Measurements from ENCODE around the gene MTRF1. TPM values are rescaled to one million over a fixed set of nuclear protein-coding genes. Genes with fewer than 3 reads are reported as not detected.

Gene MTRF1
- total and polyA plus RNA-seq, 2 of the 8 experiments (the other 6 are each of a cell fraction or from before 2014, with no cell fraction given): 8.0 to 19.2 TPM

GRCh38 chr13:41274881-41275280 is 11.5 kb upstream of the MTRF1 start:
- H3K9me3 ChIP-seq (ENCODE audit: insufficient read depth in 2 of 2, low read depth in 1 of 2, low read length in 1 of 2): peaks cover 7 to 13% of the 10 kb centered on the region in 2 experiments; a peak in 3 of 4 replicates
- ChIA-PET POLR2A (ENCODE audit: partially characterized antibody) (no interaction called here), CTCF (ENCODE audit: partially characterized antibody) (no interaction called here)
- H3K79me1 ChIP-seq (ENCODE audit: low read depth, low read length): no peaks in the 10 kb centered on the region
- H3K36me3 ChIP-seq (ENCODE audit: control insufficient read depth in 2 of 4, insufficient read depth in 4 of 4, low read length in 3 of 4): no peaks in the 10 kb centered on the region
- H3K27me3 ChIP-seq (replicated peaks in 1 of 4; ENCODE audit: control insufficient read depth in 3 of 4, extremely low read depth in 1 of 4, insufficient read depth in 3 of 4, low read length in 3 of 4): no peaks in the 10 kb centered on the region
- WGBS, 2 experiments (ENCODE audit: extremely low coverage in 1 of 2, insufficient coverage in 1 of 2, insufficient read length in 1 of 2, insufficient replicate concordance in 2 of 2, low coverage in 1 of 2, low lambda C conversion rate in 2 of 2, missing lambda C conversion rate in 1 of 2): 93% methylated on average over 11 of the region's 11 CpGs; no CpG with 5 or more reads in 1 of the 2 experiments
- no peak overlapping the region for H3K23ac ChIP-seq (ENCODE audit: insufficient read length)
- H4K8ac ChIP-seq (ENCODE audit: extremely low read depth, insufficient read depth, low read length): no peak overlapping the region
- no peaks in the 10 kb centered on the region for H3K23me2 ChIP-seq (ENCODE audit: low read depth, low read length)
- no peak overlapping the region for H3K14ac ChIP-seq (ENCODE audit: insufficient read length)
- no peak overlapping the region for H2BK15ac ChIP-seq (ENCODE audit: low read length)
- no peak overlapping the region for H2BK20ac ChIP-seq (ENCODE audit: low read length)
- no peak overlapping the region for H2BK120ac ChIP-seq (replicated peaks; ENCODE audit: low read depth, low read length)
- H2AK5ac ChIP-seq (ENCODE audit: low read depth, low read length): no peak overlapping the region
- no peak overlapping the region for H3K4me2 ChIP-seq (ENCODE audit: insufficient read depth in 1 of 2, low read depth in 2 of 2, low read length in 2 of 2)
- H2BK12ac ChIP-seq (ENCODE audit: low read depth, low read length): no peak overlapping the region
- H3K27ac ChIP-seq (ENCODE audit: low read depth, low read length): no peak overlapping the region
- H3K4me1 ChIP-seq (replicated peaks in 1 of 4; ENCODE audit: control insufficient read depth in 3 of 4, insufficient read depth in 4 of 4, low read length in 3 of 4): peaks cover 0 to 2% (median 0%) of the 10 kb centered on the region in 4 experiments; a peak in 1 of 7 replicates
- H3K4me3 ChIP-seq (ENCODE audit: extremely low read depth in 1 of 4, insufficient read depth in 2 of 4, low read depth in 3 of 4, low read length in 4 of 4): no peak overlapping the region
- no peak overlapping the region for H3K4ac ChIP-seq (replicated peaks; ENCODE audit: insufficient read length, low read depth, low read length)
- no peak for FAIRE-seq
- no peaks in the 10 kb centered on the region for H4K20me1 ChIP-seq (replicated peaks in 1 of 2; ENCODE audit: control insufficient read depth in 1 of 2, insufficient read depth in 2 of 2, low read length in 2 of 2)
- TF ChIP-seq SP4 (IDR thresholded peaks at IDR 0.05; ENCODE audit: low read length): no peak
- no peak for TF ChIP-seq SRF (IDR thresholded peaks at IDR 0.05; ENCODE audit: low read depth, low read length)
- no peak for TF ChIP-seq EGR1 (IDR thresholded peaks at IDR 0.05; ENCODE audit: borderline replicate concordance, low read depth, low read length)
- TF ChIP-seq CBX5 (IDR thresholded peaks at IDR 0.05; ENCODE audit: low read depth, low read length): no peak
- TF ChIP-seq, protein P1, sequence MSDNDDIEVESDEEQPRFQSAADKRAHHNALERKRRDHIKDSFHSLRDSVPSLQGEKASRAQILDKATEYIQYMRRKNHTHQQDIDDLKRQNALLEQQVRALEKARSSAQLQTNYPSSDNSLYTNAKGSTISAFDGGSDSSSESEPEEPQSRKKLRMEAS (IDR thresholded peaks at IDR 0.05): no peak
- no peak for DNase-seq (ENCODE audit: low read depth in 1 of 2, low spot score in 2 of 2)
- no peak overlapping the region for H3K18ac ChIP-seq (ENCODE audit: extremely low read depth, low read length)
- H4K5ac ChIP-seq (ENCODE audit: insufficient read length, low read depth, low read length): no peak overlapping the region
- no peaks in the 10 kb centered on the region for H3K79me2 ChIP-seq (ENCODE audit: control insufficient read depth in 1 of 2, insufficient read depth in 2 of 2, low read length in 2 of 2)
- H3K56ac ChIP-seq (replicated peaks; ENCODE audit: insufficient read length, low read depth, low read length): no peak overlapping the region
- H4K91ac ChIP-seq (replicated peaks; ENCODE audit: insufficient read length, low read length): no peak overlapping the region
- H3K9ac ChIP-seq (replicated peaks in 1 of 4; ENCODE audit: extremely low read depth in 1 of 4, low read depth in 3 of 4, low read length in 3 of 4): no peak overlapping the region
- no peak overlapping the region for H2BK5ac ChIP-seq (ENCODE audit: low read depth, low read length)
- H2AFZ ChIP-seq (ENCODE audit: low read length): no peak overlapping the region

Measured in H1 (cell line).